Amygdala (tissue), 56 donors: ENCODE data around the gene EVA1A.
"Not testable (repeated sequence)": the region's sequence is repeated elsewhere in the genome, so short reads cannot be mapped to it uniquely, and the experiment has no call there.

ENCODE experiments used
- DNase-seq, 56 donors: peaks; one replicate each; lab custom pipeline; 2025; lab: John Stamatoyannopoulos, UW

Gene EVA1A

GRCh38 chr2:75493230-75493629 is 67.5 kb downstream of the EVA1A start:
- no peak for DNase-seq

DNA sequence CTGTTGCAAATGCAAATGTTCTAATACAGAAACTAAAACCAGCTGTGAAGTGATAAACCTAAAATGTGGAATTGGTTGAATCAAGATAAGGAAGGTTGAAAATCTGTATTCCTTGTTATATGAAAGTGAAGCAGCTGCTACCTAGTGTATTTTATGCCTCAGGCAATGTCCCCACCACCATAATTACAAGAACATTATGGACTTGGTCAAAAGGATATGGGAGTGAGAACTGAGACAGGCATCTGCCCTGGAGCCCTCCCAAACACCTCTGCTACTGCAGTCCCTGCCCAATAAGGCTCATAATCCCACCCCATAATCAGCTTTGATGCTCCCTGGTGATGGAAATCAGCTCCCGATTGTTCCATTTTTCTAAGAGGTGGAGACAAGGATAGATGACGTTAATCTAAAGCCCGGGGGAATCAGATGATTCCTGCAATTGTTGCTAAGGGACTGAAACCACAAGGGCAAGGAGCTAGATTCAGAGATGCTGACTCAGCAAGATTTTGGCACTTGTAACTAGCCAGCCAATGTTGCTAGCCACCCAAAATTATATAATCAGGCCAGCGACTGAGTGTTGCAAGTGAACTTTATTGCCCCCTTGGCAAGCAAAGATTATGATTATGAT is 69.5 kb downstream of the EVA1A start:
- DNase-seq: no peak

DNA sequence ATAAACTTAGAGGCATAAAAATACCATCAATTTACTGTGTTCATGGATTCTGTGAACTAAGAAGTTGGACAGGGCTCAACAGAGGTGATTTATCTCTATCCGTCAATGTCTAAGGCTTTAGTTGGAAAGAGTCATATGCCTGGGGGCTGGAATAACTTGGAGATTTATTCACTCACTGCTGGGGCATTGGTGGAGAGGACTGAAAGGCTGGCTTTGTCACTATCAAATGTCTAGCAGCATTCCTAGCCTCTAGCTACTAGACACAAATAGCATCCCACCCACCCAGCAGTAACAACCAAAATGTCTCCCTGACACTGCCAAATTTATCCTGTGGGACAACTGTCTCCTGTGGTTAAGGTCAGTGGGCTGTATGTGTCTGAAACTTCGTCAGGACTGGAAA is 71.0 kb downstream of the EVA1A start:
- DNase-seq: no peak

DNA sequence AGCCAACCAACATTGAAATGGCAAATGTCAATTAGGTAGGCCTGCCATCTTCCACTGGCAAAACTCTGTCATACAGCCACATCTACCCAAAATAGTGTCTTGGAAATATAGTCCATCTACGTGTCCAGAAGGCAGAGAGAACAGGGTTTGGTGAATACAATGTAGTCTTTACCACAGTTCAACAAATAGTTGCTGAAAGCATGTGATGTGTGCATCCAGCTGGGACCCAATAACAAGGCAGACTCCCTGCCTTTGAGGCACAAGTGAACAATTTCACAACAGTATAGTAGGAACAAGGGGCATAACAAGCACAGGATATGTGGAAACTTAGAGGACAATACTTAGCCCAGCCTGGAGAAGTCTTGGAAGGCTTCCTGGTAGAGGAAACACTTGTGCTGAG is 72.6 kb downstream of the EVA1A start:
- no peak for DNase-seq

- not testable (repeated sequence) for DNase-seq
Observed at GRCh38 chr2:75486735-75487134, 74.0 kb downstream of the EVA1A start.

- DNase-seq: no peak
Observed at GRCh38 chr2:75484840-75485239, 75.9 kb downstream of the EVA1A start.

- no peak for DNase-seq
Observed at GRCh38 chr2:75483878-75484277, 76.9 kb downstream of the EVA1A start.

- no peak for DNase-seq
Observed at GRCh38 chr2:75482398-75482797, 78.3 kb downstream of the EVA1A start.

DNA sequence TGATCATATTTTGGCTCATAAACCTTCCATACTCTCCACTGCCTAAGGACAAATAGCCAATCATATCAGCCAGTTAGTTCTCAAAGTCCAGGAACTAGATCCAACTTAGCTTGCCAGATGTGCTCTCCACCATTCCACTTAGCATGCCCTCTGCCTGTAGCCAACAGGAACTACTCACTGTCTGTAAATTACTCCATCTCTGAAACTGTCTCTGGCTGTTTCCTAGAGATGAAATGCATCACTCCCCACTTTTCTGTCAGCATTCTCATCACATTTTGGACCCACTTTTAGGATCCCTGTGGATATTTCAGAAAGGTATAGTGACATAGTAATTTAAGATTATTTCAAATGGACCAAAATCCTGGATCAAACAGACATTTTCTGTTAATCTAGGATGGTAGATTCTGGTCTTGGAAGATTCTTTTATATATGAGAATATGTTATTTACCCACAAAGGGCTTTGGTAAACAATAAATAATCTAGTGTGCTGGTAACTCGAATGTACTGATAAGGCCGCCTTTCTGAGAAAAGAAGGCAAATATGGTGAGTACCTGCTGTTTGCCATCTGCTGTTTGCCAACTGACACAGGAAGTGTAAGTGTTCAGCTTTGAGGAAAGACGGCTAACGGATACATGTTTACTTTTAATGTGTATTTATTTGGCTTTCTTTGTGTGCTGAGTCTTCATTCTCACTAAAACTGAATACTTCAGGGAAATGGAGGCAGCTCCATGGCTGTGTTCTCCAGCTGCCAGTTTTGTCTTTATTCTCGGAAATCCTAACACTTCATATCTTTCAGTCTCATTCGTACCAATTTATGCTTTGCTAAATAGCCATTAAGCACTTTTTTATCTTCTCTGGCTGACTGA is 79.5 kb downstream of the EVA1A start:
- DNase-seq: no peak

GRCh38 chr2:75477696-75478095 is 83.0 kb downstream of the EVA1A start:
- not testable (repeated sequence) for DNase-seq

- DNase-seq: no peak
Observed at GRCh38 chr2:75476761-75477160, 84.0 kb downstream of the EVA1A start.

DNA sequence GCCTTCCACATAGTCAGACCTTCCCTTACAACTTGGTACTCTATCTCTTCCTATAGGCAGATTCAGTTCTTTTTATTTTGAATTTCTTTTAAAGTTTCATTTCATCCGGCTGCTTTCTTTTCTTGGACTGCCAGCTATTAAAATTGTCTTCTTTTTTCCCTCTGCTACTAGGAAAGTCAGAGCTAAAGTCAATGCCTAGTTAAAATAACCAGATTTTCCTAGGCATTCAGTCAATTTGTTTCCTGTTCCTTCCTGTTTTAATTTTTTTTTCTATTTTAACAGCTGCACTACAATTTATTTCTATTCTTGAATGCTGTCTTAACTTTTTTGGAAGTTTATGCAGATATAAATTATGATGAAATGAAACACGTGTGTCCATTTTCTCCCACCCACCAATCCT is 84.8 kb downstream of the EVA1A start:
- no peak for DNase-seq

DNA sequence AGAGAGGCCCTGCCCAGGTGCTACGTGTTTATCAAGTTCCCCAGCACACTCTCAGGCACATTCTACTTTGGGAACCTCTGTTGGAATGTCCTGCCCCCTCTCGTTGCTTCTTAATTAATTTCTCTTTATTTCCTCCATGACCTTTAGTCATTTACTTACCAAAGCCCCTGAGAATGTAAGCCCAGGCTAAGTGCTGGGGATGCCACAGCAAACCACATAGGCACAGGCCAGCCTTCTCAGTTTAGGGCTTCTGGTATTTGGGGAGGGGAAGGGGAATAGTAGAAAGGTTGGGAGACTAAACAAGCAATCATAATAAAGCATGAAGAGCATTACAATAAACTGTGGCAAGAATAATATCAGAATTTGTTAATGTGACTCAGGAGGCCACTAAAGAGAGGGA is 85.7 kb downstream of the EVA1A start:
- no peak for DNase-seq

DNA sequence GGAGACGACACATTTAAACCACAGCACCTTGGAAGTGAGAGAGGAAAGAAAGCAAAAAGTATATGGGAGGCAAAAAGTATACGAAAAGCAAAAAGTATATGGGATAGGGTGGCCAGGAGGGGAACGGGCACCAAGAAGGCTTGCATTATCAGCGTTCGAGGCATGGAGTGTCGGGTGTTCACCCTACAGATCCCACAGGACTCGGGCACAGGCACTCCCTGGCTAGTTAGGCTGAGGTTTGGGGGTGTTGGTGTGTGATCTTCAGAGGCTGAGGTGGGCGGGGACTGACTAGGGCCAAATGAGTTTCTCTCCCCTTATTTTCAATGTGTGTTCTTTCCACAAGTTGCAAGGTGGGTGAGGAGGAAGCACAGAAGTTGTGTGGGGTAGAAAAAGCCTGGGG is 86.6 kb downstream of the EVA1A start:
- no peak for DNase-seq

- peak in 1 of 56 donors; percentile 0 for DNase-seq
Observed at GRCh38 chr2:75466708-75467311, 93.9 kb downstream of the EVA1A start.

DNA sequence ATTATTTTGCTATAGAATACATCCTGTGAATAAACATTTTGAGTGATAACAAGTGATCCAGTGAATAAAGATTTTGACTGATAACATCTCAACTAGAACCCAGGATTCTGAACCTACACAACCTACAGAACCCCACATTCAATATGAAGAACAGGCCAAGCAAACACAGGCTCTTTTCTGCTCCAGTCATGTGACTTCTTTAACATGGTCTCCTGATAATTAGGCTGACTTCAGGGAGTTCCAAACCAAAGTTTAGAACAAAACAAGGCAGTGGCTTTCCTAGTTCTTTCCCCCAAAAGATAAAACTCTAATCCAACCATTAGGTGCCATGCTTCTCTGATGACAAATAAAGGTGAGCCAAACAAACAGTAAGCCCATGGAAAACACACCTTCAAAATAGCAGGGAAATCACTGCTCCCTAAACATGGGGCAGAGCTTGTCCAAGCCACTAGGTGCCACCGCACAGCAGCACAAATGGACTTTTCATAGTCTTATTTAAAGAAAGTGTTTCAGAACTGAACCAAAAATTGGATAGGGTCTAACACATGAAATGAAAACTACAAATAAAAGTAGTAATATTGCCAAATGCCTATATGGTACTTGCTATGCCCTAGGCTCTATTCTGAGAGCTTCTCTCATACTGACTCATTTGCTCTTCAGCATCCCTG is 95.3 kb downstream of the EVA1A start:
- DNase-seq: no peak

DNA sequence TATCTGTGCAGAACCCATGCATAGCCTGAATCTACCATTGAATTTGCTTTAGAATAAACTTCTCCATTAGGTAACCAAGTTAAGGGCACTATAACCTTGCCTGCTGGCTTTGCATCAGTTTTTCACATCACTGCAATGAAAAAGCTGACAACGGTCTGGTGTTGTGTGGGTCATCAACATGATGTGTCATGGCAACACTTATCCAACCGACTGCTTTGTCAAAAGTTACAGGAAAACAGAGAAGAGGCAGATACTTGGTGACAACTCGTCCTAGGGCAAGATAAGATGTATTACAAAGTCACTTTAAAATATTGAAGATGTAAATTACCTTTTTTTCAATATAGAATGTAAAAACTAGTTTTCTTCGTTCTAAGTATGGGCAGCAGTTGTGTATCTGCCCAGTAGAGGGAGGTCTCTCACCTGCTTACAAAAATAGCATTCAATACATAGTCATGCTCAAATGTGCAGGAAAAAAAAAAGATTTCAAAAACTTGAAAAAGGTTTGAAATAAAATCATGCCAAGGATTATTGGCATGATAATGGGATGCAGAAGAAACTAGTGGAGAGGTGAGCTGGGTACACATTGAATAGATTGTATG is 96.3 kb downstream of the EVA1A start:
- DNase-seq: peak in 1 of 56 donors; percentile 3

- DNase-seq: no peak
Observed at GRCh38 chr2:75462721-75463120, 98.0 kb downstream of the EVA1A start.

DNA sequence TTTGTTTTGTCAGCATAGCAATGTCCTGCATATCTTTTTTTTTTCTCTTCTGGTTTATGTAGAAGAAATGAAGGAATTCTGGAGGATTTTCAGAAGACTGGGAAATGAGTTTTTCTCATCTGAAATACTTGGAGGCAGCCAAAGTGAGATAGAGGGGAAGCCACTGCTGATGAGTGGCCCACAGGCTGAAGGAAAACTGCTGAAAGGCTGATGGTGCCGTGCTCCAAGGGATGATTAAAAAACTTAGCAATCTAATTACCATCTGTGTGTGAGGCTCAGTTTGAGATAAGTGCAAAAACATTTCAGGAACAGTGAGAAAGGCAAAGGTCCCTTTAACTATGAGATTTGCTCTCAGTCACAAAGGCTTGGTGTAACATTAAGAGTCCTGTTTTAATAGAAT is 98.5 kb downstream of the EVA1A start:
- DNase-seq: no peak

GRCh38 chr2:75460630-75461029 is 100.1 kb downstream of the EVA1A start:
- DNase-seq: no peak
